ENCODE measurements around the gene PHLDA3.

PHLDA3 gene

DNA sequence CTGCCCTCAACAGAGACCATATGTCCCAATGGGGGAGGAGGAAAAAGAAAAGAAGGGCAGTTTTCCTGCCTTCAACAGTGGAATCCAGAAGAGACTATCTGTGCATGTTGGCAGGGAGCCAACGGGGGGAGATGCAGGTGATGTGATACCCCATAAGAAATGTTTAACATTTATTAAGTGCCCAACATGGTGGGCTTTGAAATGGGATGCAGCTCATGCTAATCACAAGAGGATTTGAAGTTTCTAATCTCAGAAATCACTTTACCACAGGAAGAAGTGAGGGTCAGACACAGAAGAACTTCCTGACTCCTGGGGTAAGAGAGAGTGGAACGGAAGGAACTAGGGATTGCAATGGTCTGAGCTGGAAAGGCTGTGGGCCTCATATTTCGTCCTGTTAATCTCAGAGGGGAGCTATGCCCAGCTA lies 21.7 kb upstream of the PHLDA3 start:
- H3K9ac ChIP-seq (ENCODE audit: low read length), result no peak overlapping the region
- no peaks in the 10 kb centered on the region for H3K27me3 ChIP-seq (ENCODE audit: control insufficient read depth, insufficient read depth, low read length)
- no peak overlapping the region for H3K4me3 ChIP-seq (ENCODE audit: low read length)
- no peaks in the 10 kb centered on the region for H3K9me3 ChIP-seq (ENCODE audit: control insufficient read depth, low read length)
- peaks cover 4% of the 10 kb centered on the region for H3K36me3 ChIP-seq (ENCODE audit: control insufficient read depth, insufficient read depth, low read length)
- peaks cover 31% of the 10 kb centered on the region for H3K4me1 ChIP-seq (ENCODE audit: control insufficient read depth, insufficient read depth, low read length)

DNA sequence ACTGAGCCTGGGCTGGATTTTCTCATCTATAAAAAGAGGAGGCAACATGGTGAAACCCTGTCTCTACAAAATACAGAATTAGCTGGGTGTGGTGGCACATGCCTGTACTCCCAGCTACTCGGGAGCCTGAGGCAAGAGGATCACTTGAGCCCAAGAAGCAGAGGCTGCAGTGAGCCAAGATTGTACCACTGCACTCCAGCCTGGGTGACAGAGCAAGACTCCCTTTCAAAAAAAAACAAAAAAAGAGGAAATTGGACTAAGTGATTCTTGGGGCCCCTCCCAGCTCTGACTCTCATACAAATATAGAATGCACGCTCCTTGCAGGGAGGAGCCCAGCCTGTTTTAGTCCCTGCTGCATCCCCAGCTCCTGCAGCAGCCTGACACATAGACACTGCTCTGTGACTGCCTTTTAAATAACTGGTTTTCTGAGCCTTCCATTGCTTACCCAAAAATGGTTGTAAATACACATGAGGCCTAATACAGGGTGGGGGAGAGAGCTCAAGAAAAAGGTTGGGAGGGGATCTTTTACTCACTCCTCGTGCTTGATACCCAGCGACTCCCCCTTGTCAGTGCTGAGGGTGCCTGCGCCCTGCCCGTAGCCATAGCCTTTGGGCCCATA lies 20.8 kb upstream of the PHLDA3 start:
- H3K9me3 ChIP-seq (ENCODE audit: control insufficient read depth, low read length), result no peaks in the 10 kb centered on the region
- peaks cover 8% of the 10 kb centered on the region for H3K36me3 ChIP-seq (ENCODE audit: control insufficient read depth, insufficient read depth, low read length)
- no peaks in the 10 kb centered on the region for H3K27me3 ChIP-seq (ENCODE audit: control insufficient read depth, insufficient read depth, low read length)
- H3K9ac ChIP-seq (ENCODE audit: low read length), result no peak overlapping the region
- peaks cover 21% of the 10 kb centered on the region for H3K4me1 ChIP-seq (ENCODE audit: control insufficient read depth, insufficient read depth, low read length)
- no peak overlapping the region for H3K4me3 ChIP-seq (ENCODE audit: low read length)

DNA sequence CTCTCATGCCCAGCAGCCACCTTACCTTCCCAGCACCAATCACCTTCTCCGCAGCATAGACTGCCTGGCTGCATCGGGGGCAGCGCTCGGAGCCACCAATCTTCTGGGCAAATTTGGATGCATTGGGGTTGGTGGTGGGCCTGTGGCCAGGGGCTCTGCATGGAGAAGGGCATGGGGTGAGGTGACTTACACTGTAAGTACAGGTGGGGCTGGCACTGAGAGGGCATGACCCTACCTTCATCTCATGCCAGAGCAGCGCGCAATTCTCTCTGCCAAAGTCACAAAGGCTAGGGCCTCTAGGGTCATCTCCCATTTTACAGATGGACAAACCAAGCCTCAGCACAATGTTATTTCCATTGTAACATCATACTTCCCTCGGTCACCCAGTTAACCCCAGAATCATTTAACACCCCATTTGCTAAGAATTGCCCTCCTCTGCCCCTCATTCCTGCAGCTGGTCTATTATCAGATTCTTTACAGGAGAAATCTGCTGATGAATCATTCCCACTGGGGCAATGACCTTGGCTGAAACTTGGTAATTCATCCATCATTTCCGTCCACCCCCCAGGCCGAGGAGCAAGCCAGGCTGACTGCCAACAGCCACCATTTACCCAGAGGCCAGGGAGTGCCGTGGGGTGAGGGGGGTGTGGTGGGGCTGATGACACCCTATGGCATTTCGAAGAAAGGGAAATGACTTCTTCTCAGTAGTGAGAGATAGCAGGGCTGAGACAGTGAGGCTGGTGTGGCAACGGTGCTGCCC lies 20.0 kb upstream of the PHLDA3 start:
- no peaks in the 10 kb centered on the region for H3K9me3 ChIP-seq (ENCODE audit: control insufficient read depth, low read length)
- H3K27me3 ChIP-seq (ENCODE audit: control insufficient read depth, insufficient read depth, low read length), result no peaks in the 10 kb centered on the region
- no peak overlapping the region for H3K9ac ChIP-seq (ENCODE audit: low read length)
- H3K4me3 ChIP-seq (ENCODE audit: low read length), result no peak overlapping the region
- peaks cover 14% of the 10 kb centered on the region for H3K4me1 ChIP-seq (ENCODE audit: control insufficient read depth, insufficient read depth, low read length)
- H3K36me3 ChIP-seq (ENCODE audit: control insufficient read depth, insufficient read depth, low read length), result peaks cover 13% of the 10 kb centered on the region

DNA sequence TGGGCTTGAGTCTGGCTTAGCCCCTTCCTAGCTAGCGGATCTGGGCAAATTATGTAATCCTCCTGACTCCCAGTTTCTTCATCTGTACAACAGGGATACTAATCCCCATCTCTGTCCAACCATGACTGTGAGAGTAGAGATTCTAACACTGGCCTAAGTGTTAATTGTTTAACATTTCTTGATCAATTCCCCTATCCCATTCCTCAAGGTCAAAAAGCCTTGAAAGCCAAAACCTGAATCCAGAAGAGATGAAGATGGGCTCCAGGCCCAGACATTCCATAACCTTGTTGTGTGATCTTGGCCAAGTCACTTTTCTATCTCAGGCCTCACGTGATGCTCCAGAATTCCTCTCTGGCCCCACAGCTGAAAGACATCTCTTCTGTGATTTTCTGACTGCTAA lies 18.8 kb upstream of the PHLDA3 start:
- H3K36me3 ChIP-seq (ENCODE audit: control insufficient read depth, insufficient read depth, low read length), result peaks cover 13% of the 10 kb centered on the region
- H3K4me3 ChIP-seq (ENCODE audit: low read length), result no peak overlapping the region

DNA sequence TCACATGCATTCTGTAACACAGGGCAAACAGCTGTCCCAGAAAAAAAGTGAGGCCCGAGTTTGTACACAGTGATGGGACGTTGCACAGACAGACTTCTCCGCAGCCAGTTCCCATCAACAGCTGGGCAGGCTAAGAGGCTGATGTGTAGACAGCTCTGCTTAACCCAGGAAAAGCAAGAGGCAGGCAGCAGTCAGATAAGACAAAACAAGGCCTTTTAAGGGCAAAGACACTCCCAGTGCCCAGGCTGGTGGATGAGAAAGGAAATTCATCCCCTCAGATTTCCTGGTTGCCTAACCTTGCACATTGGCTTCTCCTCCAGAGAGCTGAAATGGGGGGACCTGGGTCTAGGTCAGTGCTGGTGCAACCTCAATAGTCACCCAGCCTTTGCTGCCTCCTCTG lies 17.2 kb upstream of the PHLDA3 start:
- Histone ChIP-seq H3K9ac (ENCODE audit: low read length) (no peak overlapping the region), H3K4me3 (ENCODE audit: low read length) (no peak overlapping the region)

More for the DNA sequence above, 18.8 kb upstream of the PHLDA3 start:
- Histone ChIP-seq H3K9me3 (ENCODE audit: control insufficient read depth, low read length) (no peaks in the 10 kb centered on the region), H3K27me3 (ENCODE audit: control insufficient read depth, insufficient read depth, low read length) (no peaks in the 10 kb centered on the region), H3K9ac (ENCODE audit: low read length) (no peak overlapping the region), H3K4me1 (ENCODE audit: control insufficient read depth, insufficient read depth, low read length) (peaks cover 2% of the 10 kb centered on the region)

DNA sequence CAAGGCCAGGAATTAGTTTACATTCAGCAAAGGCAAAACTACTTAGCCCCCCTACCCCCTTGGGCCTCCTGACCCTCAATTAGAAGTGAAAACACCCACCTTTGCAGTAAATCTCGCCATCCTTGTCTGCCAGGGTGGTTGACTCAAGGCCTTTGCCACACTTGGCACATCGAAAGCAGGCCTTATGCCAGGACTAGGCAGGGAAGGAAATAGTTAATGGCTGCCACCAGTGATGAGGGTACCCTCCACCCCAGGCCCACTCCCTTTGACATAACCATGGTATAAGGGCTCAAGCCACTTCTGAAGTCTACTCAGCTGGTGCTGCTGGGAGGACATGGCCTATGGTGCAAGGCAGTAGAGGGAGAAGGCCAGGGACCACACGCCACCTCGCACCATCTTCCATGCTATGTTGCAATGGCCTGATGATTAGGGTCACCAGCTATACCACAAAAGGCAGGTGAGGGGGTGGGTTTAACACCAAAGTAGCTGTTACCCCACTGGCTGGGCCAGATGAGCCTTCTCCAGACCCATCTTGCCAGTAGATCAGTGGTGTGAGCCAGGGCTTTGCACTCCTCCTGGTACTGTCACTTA lies 16.3 kb upstream of the PHLDA3 start:
- H3K9ac ChIP-seq (ENCODE audit: low read length), result no peak overlapping the region
- peaks cover 13% of the 10 kb centered on the region for H3K36me3 ChIP-seq (ENCODE audit: control insufficient read depth, insufficient read depth, low read length)
- peaks cover 11% of the 10 kb centered on the region for H3K27me3 ChIP-seq (ENCODE audit: control insufficient read depth, insufficient read depth, low read length)
- peaks cover 21% of the 10 kb centered on the region for H3K4me1 ChIP-seq (ENCODE audit: control insufficient read depth, insufficient read depth, low read length)
- H3K4me3 ChIP-seq (ENCODE audit: low read length), result no peak overlapping the region
- no peaks in the 10 kb centered on the region for H3K9me3 ChIP-seq (ENCODE audit: control insufficient read depth, low read length)

More for the DNA sequence above, 17.2 kb upstream of the PHLDA3 start:
- Histone ChIP-seq H3K36me3 (ENCODE audit: control insufficient read depth, insufficient read depth, low read length) (peaks cover 13% of the 10 kb centered on the region), H3K4me1 (ENCODE audit: control insufficient read depth, insufficient read depth, low read length) (peaks cover 15% of the 10 kb centered on the region), H3K9me3 (ENCODE audit: control insufficient read depth, low read length) (no peaks in the 10 kb centered on the region), H3K27me3 (ENCODE audit: control insufficient read depth, insufficient read depth, low read length) (peaks cover 8% of the 10 kb centered on the region)

DNA sequence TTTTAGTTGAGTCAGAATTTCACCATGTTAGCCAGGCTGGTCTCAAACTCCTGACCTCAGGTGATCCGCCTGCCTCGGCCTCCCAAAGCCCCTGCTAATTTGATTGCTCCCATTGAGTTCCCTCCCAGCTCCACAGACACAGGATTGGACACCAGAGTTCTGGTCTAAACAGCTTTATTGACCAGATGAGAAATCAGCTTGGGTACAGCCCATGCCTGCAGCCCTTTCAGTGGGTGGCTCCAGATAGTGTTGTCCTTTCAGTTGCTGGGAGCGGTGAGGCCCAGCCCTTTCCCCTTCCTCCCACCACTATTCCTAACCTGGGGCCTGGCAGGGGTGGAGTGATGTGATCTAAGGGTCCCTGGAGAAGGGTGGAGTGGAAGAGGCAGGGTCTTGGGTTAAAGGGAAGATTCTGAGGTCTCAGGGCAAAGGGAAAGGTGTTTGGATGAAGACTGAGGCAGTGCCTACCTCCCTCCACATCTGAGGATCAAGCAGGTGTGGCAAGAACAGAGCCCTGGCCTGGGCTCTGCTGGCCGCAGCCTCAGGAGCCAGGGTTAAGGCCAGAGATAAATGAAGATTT lies 14.5 kb upstream of the PHLDA3 start:
- peaks cover 11% of the 10 kb centered on the region for H3K27me3 ChIP-seq (ENCODE audit: control insufficient read depth, insufficient read depth, low read length)
- no peak overlapping the region for H3K9ac ChIP-seq (ENCODE audit: low read length)
- no peak overlapping the region for H3K4me3 ChIP-seq (ENCODE audit: low read length)
- H3K4me1 ChIP-seq (ENCODE audit: control insufficient read depth, insufficient read depth, low read length), result peaks cover 21% of the 10 kb centered on the region
- no peaks in the 10 kb centered on the region for H3K9me3 ChIP-seq (ENCODE audit: control insufficient read depth, low read length)
- peaks cover 13% of the 10 kb centered on the region for H3K36me3 ChIP-seq (ENCODE audit: control insufficient read depth, insufficient read depth, low read length)

DNA sequence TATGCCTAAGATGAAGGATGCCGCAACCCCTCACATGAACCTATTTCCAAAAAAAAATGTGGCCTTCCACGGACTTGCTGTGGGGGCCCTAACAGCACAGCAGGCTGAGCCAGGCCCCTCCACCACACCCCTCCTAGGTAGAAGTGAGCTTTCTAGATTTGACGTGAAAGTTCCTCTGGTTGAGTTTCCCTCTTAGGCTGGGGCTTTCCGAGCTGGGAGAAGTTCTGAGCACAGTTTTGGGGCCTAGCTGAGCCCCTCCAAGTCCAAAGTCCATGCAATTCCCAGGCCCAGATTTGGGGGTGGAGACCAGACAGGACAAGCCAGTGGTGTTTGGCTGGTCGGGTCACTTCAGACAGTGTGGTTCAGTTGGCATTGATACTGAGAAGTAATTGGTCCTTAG lies 13.8 kb upstream of the PHLDA3 start:
- H3K9ac ChIP-seq (ENCODE audit: low read length), result no peak overlapping the region
- no peaks in the 10 kb centered on the region for H3K9me3 ChIP-seq (ENCODE audit: control insufficient read depth, low read length)
- H3K27me3 ChIP-seq (ENCODE audit: control insufficient read depth, insufficient read depth, low read length), result peaks cover 11% of the 10 kb centered on the region
- no peak overlapping the region for H3K4me3 ChIP-seq (ENCODE audit: low read length)
- peaks cover 13% of the 10 kb centered on the region for H3K36me3 ChIP-seq (ENCODE audit: control insufficient read depth, insufficient read depth, low read length)
- peaks cover 21% of the 10 kb centered on the region for H3K4me1 ChIP-seq (ENCODE audit: control insufficient read depth, insufficient read depth, low read length)

DNA sequence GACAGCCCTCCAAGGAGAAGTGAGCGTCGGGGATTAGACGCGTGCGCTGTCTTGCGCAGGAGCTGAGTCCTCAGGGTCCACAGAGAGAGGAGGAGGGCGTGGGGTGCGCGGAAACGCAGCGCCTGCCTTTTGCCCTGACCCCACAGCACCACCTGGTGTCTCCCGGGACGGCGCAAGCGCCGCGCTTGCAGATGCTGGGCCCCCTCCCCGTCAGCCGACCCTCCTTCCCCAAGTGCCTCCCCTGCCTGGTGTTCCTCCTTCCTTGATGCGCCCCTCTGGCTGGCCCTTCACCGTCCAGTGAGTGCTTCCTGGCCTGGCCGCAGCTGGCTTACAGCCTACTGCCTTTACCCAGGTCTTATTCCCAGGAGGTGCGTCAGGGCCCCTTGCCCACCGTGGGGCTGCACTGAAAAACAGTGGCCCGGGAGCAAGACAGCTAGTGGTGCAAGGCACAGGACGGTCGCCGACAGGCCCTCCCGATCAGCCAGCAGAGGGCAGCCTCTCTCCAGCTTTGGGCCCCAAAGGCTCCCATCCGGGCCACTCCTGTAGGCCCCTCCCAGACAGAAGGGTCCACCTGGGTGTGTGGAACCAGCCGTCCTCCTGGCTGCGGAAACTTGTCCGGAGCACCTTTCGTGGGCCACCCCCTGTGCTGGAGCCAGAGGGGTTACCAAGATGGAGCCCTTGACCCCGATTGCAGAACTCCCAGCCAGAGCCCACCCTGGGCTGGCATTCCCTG lies 12.9 kb upstream of the PHLDA3 start:
- peaks cover 21% of the 10 kb centered on the region for H3K4me1 ChIP-seq (ENCODE audit: control insufficient read depth, insufficient read depth, low read length)
- H3K9me3 ChIP-seq (ENCODE audit: control insufficient read depth, low read length), result no peaks in the 10 kb centered on the region
- H3K27me3 ChIP-seq (ENCODE audit: control insufficient read depth, insufficient read depth, low read length), result peaks cover 11% of the 10 kb centered on the region
- peaks cover 13% of the 10 kb centered on the region for H3K36me3 ChIP-seq (ENCODE audit: control insufficient read depth, insufficient read depth, low read length)
- H3K4me3 ChIP-seq (ENCODE audit: low read length), result no peak overlapping the region
- H3K9ac ChIP-seq (ENCODE audit: low read length), result peak overlapping the region; percentile 45

DNA sequence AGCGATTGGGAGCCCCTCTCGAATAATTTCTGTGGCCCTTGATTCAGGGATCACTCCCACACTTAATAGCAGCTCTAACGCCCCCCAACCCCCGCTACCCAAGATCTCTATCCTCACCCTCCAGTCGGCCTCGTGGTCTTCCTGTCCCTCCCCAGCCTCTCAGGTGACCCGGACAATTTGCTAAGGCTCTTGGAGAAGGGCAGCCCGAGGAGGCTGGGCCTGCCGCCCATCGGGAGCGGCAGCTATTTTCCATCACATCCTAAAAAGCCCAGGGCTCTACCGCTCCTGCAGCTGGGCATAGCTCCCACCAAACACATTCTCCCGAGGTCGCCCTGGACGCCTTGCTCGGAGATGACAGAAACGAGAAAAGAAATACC lies 12.0 kb upstream of the PHLDA3 start:
- peaks cover 21% of the 10 kb centered on the region for H3K4me1 ChIP-seq (ENCODE audit: control insufficient read depth, insufficient read depth, low read length)

DNA sequence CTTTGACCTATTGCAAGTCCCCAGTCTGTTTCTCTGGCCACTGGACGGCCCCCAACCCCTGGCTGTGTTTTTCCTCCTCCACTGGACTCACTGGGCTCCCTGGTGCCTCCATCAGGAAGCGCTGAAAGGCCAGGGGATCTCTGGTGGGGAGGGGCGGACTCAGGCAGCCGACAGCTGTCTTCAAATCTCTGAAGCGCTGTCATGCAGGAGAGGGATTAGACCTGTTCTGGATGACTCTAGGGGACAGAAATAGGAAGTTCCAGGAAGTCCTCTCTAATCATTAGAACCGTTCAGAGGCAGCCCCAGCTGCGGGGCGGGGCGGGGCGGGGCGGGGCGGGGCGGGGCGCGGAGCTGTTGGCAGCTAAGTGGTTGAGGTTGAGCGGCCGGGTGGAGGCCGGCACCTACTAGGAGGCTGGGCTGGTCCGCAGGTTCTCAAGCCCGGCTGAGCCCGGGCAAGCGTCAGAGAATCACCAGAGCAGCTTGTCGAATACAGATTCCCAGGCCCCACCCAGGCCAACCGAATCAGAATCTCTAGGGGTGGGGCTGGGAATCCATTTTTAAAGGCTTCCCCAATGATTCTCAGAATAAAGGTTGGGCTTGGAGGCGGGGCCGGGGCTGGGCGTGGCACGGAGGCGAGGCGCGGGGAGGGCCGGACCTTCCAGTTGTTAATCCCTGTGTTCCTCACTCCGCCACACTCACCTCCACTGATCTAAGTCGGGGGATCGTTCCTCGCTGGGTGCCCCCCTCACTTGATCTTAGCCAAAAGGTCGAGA lies 11.4 kb upstream of the PHLDA3 start:
- Histone ChIP-seq H3K4me3 (ENCODE audit: low read length) (no peak overlapping the region), H3K4me1 (ENCODE audit: control insufficient read depth, insufficient read depth, low read length) (peaks cover 21% of the 10 kb centered on the region), H3K9ac (ENCODE audit: low read length) (peak overlapping the region; percentile 36), H3K9me3 (ENCODE audit: control insufficient read depth, low read length) (no peaks in the 10 kb centered on the region), H3K36me3 (ENCODE audit: control insufficient read depth, insufficient read depth, low read length) (peaks cover 11% of the 10 kb centered on the region), H3K27me3 (ENCODE audit: control insufficient read depth, insufficient read depth, low read length) (peaks cover 11% of the 10 kb centered on the region)

More for the DNA sequence above, 12.0 kb upstream of the PHLDA3 start:
- no peak overlapping the region for H3K4me3 ChIP-seq (ENCODE audit: low read length)
- H3K27me3 ChIP-seq (ENCODE audit: control insufficient read depth, insufficient read depth, low read length), result peaks cover 11% of the 10 kb centered on the region
- peak overlapping the region; percentile 36 for H3K9ac ChIP-seq (ENCODE audit: low read length)
- peaks cover 13% of the 10 kb centered on the region for H3K36me3 ChIP-seq (ENCODE audit: control insufficient read depth, insufficient read depth, low read length)
- H3K9me3 ChIP-seq (ENCODE audit: control insufficient read depth, low read length), result no peaks in the 10 kb centered on the region
